Measurements from ENCODE around the gene CENPN.

Gene CENPN, protein sequence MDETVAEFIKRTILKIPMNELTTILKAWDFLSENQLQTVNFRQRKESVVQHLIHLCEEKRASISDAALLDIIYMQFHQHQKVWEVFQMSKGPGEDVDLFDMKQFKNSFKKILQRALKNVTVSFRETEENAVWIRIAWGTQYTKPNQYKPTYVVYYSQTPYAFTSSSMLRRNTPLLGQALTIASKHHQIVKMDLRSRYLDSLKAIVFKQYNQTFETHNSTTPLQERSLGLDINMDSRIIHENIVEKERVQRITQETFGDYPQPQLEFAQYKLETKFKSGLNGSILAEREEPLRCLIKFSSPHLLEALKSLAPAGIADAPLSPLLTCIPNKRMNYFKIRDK

DNA sequence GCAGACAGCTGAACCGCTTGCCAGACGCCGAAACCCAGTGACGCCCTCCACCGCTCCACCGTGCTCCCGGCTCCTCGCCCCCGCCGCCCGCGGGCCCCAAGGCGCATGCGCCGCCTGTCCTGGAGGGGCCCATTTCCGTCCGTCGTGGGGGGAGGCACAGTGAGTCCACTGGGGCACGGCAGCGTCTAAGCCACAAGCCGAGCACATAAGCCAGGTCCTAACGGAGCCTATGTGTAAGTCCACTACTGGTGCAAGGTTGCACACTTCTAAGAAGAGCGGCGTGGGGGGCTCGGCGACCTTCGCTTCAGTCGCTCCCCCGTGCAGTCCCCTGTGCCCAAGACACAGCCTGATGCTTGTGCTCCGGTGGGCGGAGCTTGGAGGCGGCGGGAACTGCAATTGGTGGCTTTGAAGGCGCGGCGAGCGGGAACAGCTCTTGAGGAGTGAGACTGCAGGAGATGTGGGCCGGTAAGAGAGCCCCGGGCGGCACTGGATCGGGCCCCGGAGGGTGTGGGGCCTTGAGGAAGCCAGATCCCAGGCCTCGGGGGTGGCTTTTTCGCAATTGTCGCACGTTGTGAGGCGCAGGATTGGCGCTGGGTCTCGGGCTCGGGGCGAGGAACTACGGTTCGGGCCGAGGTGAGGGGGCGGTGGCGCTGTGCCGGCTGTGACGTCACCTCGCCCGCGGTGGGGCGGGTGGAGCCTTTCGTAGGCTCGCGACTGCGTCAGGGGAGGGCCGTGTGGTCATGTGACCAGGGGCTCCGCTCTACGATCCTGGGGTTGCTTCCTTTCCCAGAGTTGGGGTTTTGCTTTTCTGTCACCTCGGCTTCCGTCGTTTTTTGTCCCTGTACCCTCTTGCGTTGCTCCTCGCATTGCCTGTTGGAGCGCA is at the start of gene CENPN, which contains the start of gene CMC2:
TSS of gene CENPN (plus strand) at position 402 of the 883 bp plus-strand sequence. CDS start 4,726 bp downstream, outside the sequence.
TSS of gene CMC2 (minus strand) at position 73 of the 883 bp plus-strand sequence. CDS start 9,491 bp downstream, outside the sequence.
- DNase-seq, result peak; percentile 66

DNA sequence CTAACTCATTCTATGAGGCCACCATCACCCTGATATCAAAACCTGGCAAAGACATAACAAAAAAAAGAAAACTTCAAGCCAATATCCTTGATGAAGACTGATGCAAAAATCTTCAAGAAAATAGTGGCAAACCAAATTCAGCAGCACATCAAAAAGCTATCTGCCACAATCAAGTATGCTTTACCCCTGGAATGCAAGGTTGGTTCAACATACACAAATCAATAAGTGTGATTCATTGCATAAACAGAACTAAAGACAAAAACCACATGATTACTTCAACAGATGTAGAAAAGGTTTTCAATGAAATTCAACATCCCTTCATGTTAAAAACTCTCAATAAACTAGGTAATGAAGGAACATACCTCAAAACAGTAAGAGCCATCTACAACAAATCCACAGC is 48.7 kb upstream of the CENPN start:
- no peak for DNase-seq

DNA sequence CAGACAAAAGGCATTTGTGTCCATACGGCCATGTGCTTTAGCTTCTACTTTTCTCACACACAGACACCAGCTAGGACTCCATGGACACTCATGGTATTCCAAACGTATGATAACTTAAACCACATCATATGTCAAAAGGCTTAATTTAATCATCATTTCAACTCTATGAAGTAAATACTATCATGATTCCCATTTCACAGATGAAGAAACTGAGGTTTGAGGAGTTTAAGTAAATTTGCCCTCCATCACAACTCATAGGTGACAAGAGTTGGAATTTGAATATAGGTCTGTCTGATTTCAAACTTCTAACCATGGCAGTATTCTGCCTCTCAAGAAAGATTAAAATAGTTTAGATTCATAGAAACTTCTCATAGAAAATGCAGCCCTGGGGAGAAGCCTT is 44.1 kb upstream of the CENPN start:
- no peak for DNase-seq

DNA sequence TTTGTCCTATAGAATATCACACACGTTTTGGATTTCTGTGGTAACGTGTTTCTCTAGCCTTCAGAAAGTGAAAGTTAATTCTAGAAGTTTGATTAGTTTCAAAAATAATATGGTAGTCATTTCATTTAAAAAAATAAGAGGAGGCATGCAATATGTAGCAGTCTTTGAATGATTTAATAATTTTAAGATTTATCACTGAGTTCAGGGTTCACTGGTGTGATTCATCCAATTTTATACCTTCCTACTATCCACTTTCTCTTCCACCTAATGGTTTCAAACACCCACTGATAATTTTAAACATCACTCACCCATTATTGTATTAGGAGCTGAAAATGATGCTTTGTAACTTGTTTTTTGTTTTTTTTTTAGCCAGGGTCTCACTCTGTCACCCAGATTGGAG is 42.7 kb upstream of the CENPN start:
- DNase-seq, result no peak

DNA sequence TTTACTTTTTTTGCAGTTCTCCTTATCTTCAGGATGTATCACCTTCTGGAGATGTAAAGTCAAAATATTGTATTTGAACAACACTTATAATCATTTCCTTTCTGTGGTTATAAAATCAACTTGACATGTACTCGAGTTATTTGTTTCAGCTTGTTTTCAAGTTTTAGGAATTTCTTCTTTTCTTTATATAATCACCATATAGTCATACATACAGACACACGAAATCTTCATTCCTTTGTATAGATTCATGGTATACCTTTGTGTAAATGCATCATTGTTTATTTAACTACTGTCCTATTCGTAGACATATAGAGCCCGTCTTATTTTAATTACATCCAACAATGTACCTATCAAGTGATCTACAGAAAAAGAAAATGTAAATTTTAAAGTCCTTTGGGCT is 40.4 kb upstream of the CENPN start:
- DNase-seq, result no peak

DNA sequence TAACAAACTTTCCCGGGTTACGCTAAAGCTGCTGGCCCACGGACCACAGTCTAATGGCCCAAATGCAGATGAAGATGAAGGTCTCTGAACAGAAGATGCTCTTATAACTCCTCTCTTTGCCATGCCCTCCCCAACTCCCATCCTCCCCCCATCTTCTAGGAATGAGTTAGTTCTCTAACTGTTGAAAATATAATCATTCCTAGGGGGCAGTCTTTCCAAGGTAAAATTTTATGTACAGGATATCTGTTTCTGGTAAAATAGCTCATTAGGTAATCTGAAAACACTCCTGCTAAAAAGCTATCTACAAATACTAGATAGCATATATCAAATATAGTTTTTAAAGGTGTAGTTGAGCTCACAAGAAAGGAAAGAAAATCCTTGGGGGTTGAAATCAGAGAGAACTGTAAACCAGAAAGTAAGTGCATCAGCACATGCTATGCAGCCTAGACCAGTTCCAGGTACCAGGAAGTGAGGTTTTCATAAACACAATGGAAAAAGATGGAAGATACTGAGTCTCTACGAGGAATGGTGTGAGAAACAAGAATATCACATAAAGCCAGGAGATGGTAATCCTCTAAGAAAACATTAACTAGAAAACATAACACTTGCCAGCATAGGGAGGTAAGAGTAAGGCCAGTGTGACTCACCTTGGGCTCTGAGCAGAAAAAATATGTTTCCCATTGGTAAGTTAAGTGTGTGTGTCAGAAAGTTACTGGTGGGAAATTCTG is 38.5 kb upstream of the CENPN start:
- no peak for DNase-seq

DNA sequence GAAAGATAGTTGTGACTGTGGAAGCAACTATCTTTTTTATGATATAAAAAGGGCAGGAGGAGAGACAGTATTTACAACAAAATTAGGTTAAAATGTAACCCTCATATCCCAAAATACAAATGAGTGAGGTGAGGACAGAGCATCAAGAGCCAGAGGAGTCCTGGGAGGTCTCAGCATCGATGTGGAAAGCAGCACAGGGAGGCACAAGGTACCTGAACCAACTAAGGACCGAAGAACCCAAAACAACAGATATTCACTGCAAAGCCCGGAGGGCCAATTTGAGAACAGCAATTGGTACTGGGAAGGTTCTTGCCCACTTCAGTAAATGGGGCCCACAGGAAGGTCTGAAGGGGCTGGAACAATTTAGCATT is 37.9 kb upstream of the CENPN start:
- no peak for DNase-seq

DNA sequence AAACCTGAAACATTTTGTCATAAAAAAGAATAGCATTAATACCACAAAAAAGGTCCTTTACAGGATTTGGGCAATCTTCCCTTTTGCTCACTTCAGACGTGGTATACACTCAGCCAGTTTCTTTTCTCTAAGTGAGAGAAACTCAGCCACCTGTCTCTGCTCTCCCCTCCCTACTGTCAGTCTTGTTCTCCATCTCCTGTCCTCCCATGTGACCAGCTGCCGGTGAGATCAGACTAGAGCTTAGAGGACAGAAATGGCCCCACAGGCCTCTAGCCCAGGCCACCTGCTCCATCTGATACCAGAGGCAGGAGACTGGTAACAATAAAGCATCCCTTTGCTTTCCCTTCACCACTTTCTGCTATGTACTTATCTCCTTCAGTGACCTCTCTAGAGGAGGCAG is 35.2 kb upstream of the CENPN start:
- DNase-seq, result no peak

DNA sequence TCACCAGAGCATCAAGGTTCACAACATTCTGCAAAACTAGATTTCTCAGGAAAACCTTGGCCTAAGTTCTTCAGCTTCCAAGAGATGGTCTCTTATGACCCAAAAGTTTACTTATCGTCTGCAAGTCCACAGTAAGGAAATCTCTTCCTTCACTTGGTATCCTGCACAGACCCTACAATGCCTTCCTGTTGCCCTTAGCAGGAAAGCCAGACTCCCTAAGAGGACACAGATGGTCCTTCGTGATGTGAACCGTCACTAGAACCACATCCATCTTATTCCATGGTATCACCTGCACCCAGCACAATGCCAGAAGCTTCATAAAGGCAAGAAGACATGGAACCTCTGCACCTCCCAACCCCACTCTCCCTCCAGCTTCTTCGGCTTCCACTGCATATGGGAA is 34.4 kb upstream of the CENPN start:
- DNase-seq, result no peak

DNA sequence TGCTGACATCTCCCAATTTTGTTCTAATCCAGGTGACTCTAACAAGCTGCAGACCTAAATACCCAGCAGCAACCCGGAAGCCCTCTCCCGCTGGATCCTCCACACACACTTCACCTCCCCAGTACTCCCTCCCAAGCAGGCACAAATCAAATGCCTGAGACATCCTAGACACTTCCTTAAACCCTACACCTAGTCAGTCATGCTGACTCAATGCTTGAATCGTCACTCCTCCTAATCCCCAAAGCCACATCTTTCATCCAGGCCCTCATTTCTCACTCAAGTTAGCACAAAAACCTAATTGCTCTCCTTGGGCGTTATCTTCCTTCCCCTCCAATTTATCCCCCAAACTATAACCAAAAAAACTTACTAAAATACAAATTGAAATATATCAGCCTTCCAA is 33.0 kb upstream of the CENPN start:
- DNase-seq, result no peak

DNA sequence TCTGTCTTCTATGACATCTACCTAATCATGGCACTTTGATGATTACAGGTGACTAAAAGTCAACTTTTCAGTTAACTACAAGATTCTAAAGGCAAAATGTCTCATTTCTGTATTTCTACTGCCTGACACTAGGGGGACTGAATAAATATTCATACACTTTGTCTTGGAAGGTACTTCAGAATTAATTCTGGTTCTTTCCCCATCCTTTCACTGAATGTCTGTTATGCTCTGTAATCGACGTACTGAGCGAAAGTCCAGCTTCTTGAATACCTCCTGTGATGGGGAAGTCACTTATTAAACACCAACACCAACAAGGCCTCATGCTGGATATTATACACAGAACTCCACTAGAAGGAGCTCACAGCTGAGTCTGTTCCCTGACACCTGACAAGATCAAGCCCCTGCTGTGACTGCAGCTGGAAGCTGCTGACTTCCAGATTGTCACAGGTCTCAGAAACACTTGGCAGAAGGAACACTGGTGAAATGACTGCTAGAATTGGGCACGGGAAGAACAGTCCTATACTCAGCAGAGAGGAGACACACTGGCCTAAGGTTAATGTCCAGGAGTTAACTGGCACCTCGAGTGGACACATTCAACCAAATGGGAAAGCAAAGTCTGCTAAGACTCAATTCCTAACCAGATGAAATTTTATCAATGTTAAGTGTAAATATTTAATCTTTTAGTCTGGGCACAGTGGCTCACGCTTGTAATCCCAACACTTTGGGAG is 32.2 kb upstream of the CENPN start:
- DNase-seq, result no peak

DNA sequence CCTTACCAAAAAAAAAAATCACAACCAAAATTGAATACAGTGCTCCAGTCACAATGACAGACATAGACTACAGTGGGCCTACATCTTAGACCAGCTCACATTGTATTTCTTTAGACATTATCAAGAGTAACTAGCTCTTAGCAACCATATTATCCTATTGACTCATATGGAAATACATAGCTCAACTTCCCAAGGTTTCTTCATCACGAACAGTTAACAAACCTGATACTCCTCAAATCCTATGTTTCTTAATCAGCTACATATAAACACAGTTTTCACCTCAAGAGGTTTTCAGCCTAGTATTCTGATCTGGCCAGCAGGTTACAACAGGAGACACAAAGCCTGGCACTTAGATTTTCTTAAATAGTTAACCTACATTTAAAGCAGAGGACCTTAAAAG is 30.1 kb upstream of the CENPN start:
- DNase-seq, result no peak

DNA sequence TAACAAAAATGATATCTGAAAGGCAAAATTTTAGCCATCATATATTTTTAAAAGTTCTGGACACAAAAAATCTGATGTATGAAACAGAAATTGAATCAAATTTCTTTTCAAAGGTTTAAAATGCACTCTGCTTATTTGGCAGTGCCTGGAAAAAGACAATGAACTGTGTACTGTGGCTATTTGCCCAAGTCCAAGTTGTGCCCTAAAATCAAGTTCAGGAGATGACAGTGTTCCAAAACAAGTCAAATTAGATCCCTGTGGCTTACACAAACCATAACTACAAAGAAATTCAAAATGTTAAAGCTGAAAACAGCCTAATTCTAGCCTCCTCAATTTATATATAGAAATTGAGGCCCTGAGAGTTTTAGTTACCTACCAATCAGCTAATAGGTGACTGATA is 25.9 kb upstream of the CENPN start:
- DNase-seq, result no peak

DNA sequence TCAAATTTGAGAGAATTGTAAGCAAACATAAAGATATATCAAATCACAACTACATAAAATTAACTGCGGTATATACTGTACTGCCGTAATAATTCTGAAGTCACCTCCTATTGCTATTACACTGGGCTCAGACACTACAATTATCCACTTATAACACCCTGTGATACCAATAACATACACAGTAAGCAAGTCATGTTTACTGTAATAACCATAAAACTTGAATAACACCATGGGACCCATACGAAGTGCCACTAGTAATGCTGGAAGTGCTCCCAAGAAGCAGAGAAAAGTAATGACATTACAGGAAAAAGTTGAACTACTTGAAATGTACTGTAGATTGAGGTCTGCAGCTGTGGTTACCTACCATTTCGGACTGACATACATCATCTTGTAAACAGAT is 24.4 kb upstream of the CENPN start:
- no peak for DNase-seq

DNA sequence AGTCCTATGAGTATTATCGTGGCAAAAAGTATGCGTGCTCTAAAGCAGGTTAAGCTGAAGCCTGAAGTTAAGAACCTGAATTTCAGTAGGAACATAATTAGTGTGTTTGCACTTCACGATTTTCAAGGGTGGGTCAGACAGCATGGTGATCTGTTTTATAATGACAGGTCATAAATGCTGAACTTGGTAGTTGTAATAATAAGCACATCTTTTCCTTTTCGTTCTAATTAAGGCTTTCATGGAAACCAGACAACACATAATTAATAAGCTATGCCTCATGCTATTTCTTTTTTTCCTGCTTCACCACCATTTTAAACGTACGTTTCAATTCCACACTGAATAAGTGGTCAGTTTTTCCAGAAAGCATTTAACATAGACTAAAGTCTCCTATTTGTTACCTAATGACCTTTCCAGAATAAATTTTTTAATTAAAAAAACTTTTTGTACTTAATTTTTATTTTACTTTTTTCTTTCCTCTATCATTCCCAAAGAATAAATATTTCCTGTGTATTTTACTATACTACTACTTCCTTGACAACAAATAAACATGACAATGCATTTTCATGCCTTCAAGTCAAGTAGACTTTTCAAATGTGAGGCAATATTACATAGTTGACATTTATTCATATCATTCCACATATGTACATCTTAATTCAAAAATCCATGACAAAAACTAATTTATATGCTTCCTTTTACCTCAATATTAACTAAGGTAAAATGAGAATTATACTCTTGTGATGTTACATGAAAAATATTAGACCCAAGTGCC is 22.7 kb upstream of the CENPN start:
- DNase-seq, result no peak

DNA sequence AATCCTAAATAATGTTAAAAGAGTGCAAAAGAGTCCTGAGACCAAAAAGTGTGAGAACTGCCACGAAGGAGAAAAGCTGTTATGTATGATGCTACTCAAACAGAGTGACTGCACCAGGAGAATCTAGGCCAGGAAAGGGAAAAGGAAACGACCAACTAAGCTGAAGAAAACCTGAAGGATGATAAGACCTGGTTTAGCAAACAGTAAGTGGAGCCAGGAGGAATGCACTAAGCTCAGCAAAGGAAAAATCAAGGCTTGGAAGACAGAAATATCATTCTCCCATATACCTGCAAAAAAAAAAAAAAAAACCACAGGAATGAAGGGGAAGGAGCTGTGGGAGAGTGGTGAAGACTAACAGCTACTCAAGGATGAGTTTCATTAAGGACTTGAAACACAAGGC is 21.4 kb upstream of the CENPN start:
- DNase-seq, result no peak

DNA sequence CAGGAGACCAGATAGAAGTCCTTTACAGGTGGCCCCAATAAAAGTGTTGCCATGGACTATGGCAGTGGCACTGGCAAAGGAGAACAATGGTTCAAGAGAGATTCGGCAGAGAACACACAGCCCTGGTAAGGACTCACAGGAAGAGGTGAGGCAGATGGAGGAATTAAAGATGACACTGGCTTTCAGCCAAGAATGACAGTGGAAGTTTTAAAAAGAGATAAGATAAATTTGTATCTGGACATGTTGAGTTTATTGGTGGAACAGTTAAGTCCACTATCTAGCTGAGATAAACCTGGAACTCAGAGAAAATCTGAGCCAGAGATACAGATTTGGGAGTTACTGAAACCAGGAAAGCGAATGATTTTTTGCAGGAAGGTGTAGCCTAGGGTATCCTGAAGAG is 20.5 kb upstream of the CENPN start:
- no peak for DNase-seq

DNA sequence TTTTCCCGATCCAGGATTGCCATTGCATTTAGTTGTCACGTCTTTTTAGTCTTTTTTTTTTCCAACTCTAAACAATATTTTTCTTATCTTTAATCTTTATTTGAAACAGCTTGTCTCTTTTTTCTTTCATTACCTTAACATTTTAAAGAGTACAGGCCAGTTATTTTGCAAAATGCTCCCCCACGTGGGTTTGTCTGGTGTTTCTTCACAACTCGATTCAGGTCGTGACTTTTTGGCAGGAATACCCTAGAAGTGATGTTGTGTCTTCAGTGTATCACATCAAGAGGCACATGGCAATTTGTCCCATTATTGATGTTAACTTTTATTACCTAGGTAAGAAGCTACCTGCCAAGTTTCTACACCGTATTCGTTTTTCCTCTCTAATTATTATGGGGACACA is 18.3 kb upstream of the CENPN start:
- DNase-seq, result no peak

DNA sequence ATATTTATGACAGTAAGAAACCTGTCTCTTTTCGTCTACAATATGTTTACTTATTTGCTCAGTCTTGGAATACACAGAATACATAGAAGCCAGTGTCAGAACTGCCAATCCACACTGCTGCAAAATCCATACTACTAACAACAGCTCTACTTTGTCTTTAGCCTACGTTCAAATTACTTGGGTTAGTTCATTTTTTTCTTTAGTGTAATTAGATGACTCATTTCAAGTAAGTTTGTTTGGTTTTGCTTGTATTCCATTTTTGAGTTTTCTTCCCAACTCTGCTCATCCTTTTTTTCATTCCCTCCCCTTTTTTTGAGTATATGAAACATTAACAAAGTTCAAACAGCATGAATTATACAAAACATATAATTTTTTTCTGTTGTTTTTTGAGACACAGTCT is 17.2 kb upstream of the CENPN start:
- no peak for DNase-seq

DNA sequence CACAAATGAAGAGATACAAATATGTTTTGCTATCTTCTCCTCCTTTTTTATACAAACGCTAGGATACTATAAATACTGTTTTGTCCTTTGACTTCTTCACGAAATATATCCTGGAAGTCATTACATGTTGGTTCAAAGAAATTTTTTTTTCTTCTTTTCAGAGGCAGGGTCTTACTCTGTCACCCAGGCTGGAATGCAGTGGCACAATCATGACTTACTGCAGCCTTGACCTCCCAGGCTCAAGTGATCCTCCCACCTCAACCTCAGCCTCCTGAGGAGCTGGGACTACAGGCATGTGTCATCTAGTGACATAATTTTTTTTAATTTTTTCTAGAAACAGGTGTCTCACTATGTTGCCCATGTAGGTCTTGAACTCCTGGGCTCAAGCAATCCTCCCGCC is 16.4 kb upstream of the CENPN start:
- DNase-seq, result no peak

DNA sequence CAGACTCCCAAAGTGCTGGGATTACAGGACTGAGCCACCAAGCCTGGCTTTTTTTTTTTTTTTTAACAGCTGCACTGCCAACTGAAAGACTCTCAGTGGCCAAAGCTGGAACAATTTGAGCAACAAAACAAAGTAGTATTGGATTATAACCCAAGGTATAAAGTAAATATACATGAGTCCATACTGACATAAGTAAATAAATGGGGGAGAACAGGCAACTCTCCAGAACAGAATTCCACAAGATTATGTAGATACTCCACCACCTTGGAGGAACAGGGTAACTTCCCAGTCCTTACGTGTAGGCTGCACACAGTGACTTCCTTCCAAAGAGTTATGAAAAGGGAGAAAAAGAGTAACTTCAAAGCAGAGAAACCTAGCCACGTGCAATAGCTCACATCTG is 16.0 kb upstream of the CENPN start:
- DNase-seq, result no peak

DNA sequence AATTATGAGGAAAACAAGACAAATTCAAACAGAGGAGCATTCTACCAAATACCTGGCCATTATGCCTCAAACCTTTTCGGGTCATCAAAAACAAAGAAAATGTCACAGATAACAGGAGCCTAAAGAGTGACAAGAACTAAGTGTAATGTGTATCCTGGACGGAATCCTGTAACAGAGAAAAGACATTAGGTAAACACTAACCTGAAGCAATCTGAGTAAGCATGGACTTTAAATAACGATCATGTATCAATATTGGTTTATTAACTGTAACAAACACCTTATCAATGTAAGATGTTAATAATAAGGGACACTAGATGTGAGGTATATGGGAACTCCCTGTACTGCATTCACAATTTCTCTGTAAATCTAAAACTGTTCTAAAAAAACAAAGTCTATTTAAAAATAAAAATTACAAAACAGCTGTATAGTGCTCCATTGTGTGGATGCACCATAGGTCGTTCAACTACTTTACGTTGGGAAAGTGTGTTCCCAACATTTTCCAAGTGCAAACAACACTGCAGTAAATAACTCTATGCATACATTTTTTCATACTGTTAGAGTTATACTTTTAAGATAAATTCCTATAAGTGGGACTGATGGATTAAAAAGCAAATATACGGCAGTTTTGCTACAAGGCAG is 15.1 kb upstream of the CENPN start:
- no peak for DNase-seq

All from NCI-H2081 treated with DMSO at 0.1 percent for 48 hours (cell line).